GM18526 (cell line): Measurements from ENCODE around the gene RPL28.

ENCODE experiments used
- POLR2A ChIP-seq: IDR thresholded peaks from 3 replicates; pipeline ENCODE4 v1.6.1; 2011; ENCODE audit not compliant: insufficient read length; ENCODE audit errors: extremely low read depth

RPL28 gene

DNA sequence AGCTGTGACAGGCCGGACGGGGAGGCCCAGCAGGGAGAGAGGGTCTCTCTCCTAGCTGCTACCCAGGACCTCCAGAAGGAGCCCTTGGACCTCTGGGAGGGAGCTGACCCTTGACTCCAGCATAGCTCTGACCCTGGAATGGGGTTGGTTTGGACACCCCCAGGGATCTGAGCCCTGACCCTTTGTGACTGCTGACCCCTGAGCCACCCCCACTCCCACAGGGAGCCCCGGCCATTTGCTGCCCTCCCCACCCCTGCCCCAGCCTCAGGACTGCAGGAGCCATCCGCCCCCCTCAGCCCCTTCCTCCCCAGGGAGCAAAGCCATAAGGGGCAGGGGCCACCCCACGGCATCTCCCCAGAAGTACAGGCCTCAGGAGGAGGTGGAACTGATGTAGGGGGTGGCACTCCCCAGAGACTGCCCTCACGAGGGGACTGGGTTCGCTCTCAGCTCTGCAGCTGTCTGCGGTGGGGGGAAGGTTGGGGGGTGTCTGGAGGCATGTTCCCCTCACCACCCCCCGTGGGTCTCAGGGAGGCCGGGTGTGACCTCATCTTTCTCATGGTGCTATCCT, 38.2 kb upstream of the RPL28 start:
- no peak for TF ChIP-seq POLR2A

DNA sequence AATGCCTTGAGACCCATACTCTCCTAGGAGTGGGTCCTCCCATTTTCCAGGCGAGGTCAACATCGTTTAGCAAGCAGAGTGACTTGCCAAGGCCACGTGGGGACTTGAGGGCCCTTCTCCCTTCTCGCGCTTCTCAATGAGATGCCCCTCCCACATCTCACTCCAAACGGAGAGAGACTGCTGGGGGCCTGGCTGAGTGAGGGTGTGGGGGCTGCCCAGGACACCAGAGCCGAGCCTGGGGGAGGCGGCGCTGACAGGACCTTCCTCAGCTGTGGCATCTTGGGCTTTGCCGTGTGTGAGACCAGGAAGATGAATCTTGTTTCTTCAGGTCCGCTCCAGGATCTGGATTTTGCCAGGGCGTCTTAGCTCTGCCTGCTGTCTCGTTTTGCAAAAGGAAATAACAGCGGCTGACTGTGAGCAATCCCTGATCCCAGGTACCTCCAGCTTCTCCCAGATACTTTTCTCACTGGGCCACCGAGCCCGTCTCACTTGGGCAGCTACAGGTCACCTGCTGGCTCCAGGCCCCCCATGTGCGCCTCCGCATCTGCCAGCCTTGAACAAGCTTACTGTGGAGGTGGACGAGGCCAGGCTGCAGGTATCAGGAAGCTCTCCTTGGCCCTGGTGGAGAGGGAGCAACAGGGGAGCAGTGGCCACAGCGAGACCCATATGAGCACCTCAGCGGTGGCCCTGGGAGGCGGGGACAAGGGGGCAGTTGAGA, 37.3 kb upstream of the RPL28 start:
- no peak for TF ChIP-seq POLR2A

DNA sequence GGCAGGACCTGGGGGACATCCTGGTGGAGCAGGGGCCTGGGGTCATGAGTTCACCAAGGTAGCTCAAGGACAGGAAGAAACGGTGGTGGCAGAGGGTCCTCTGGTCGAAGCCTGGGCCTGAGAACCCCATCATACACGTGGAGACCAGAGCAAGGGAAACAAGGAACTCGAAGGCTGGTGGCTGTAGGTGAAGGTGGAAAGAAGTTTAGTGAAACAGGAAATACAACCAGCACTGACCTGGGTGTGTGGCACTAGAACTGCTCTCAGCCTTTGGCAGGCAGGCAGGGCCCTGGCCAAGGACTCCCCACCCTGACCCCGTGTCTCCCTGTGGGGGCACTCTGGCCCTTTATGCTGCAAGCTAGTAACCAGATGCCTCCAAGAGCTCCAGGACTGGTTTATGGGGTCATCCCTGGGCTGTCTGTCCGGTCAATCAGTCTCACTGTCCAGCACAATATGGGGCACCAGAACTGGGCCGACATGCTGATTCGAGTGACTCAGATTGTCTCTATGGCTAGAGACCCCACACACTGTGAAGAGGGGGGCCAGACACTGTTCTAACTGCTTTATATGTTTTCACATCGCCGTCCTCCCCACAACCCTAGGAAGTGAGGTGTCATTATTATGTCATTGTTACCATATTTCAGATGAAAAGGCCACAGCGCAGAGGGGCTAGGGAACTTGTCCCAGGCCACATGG, 35.0 kb upstream of the RPL28 start:
- no peak for TF ChIP-seq POLR2A

DNA sequence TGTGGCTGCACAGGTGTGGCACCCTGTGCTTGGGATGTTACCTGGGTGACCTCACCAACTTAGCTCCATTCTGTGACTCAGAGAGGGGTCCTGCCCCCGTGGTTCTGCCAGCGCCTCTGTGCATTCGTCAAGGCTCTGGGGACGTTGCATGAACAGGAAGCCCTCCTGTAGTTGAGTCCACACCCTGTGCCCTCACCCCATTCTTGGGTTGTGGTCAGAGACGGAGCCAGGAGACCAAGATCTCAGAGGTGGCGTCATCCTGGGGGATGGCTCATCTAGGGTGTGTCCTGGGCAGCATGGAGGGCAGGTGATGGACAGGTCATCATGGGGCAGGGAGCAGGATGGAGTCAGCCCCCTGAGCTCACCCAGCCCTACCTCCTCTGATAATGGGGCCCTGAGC, 33.7 kb upstream of the RPL28 start:
- TF ChIP-seq POLR2A = no peak

DNA sequence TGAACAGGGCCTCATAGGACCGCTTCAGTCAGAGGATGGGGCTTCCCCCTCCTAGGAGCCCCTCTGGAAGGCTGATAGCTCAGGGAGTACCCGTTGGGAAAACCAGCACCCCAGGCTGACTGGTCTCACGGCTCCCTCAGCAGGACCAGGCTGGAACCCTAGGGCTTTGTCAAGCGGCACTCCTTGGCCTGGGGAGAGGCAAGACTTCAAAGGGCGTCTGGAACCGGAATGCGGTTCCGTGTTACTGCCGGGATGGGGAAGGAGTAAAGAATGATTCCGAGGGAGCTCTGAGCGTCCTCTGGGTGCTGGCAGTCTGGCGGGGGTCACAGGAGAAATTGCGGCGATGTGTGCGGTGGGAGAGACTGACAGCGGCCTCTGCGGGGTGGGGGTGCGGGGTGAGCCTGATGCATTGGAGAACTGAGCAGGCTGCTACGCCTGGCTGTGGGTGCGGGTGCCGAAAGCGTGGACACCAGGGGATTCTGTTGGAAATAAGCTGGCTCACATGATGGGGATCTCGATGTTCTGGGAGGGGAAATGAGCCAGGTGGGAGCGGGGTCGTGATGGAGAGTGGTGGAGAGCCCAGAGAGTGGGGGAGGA, 33.1 kb upstream of the RPL28 start:
- no peak for TF ChIP-seq POLR2A

DNA sequence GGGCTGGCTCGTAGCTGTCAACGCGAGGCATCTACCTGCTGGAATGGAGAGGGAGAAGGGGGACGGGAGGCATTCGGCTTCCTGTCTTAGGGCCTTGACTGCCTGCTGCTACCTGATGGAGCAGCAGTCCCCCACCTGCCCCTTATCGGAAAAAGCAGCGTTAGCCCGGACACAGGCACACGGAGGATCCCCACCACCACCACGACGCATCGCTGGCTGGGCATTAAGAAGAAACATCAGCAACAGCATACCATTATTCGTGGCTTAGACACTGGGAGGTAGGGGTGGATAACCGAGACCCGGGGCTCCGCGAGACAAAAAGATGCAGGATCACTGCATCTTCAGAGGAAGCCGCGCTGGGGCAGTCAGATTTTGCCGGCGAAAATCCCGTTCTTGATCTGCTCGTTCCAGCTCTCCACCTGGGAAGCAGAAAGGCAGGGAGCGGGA, 32.4 kb upstream of the RPL28 start:
- no peak for TF ChIP-seq POLR2A

DNA sequence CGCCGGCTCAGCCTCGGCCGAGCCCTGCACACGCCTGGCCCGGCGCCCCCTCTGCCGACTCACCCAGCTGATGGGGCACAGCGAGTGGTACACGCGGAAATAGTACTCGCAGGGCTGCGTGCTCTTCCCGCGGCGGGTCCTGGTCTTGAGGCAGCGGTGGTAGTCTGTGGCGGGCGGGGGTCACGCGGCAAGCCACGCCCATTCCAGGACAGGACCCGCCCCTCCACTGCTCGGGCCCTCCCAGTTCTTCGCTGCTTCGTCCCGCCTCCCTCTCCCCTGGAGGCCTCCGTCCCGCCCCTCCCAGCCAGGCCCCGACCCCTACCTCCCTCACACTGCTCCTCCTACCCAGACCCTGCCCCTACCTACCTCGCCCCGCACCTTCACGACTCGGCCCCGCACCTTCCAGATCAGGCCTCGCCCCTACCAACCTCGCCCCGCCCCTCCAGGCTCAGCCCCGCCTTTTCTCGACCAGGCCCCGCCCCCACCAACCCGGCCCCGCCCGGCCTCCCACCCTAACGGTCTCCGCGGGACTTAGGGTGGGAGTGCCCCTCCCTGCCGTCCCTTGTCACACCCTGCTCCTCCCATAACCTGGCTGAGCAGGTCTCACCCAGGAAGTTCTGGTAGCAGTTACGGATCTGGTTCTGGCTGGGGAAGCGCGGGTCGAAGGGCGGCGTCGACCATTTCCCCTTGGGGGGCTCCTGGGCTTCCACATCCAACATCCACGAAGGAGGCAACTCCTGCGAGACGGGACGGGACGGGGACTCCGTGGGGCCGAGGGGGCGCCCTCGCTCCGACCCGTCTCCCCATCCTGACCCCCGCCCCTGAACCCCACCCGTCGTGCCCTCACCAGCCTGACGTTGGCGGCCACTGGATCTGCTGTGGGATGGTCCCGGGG, 31.7 kb upstream of the RPL28 start:
- TF ChIP-seq POLR2A = no peak

DNA sequence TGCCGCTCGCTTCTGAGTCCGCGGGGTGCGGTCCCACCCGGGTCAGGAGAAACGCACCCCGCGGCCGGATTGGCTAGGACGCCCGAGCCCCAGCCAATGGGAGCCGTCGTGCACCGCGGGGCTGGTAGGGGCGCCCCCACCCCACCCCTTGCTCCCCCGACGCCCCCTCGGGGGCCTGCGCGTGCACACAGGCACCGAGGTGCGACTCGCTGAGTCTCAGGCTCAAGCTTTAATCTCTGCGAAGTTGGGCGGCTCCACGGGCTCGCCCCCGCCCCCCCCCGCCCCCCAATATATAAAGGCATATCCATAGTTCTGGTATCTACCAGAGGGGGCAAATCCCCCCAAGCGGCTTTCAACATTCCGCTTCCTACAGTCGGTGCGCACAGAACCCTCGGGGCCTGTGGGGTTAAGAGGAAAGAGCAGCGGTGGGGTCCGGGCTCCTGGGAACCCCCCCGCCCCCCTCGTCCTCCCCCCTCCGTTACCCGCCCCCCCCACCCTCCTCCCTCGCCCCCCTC, 31.0 kb upstream of the RPL28 start, which contains the start of gene COX6B2:
Gene COX6B2 (minus strand): TSS at position 22 of the 515 bp plus-strand sequence. CDS start 198 bp downstream, outside the sequence.
- no peak for TF ChIP-seq POLR2A

DNA sequence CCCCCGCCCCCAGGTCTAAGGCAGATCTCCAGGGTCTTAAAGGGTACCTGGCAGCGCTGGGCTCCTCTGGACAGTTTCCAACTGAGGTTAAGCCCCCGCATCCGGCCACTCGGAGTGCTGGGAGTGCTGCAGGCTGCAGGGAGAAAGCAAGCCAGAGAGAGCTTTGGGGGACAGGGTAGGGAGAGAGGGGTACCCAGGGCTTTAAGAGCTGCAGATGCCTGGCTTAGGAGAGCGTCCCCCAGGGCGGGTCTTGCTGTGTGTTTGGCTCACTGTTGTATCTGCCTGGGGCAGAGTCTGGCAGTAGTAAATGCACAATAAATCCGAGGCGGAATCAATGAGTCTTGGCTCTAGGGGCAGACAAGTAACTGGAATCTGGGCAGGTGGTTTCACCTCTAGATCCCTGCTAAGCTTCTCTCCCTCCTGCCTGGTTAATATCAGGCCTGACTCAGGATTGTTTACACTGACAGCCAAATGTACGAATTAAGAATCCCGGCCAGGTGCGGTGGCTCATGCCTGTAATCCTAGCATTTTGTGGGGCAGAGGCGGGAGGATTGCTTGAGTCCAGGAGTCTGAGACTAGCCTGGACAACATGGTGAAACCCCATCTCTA, 30.4 kb upstream of the RPL28 start:
- no peak for TF ChIP-seq POLR2A

DNA sequence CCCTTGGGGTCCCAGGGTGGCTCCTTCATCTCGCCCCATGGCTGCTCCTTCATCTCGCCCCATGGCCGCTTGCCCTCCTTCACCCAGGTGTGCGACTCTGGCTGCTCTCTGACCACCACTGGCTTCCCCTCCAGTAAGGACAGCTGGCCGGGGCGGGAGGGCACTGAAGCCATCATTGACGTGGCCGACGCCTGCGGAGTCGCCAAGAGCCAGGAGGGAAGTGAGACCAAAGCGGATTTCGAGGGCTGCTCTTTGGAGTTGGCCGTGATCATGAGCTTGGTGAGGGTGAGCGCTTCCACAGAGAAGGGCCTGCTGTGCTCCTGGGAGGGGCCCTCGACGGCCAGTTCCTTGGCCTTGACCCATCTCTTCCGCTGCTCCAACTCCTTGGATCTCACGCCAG, 27.2 kb upstream of the RPL28 start:
- TF ChIP-seq POLR2A = no peak

DNA sequence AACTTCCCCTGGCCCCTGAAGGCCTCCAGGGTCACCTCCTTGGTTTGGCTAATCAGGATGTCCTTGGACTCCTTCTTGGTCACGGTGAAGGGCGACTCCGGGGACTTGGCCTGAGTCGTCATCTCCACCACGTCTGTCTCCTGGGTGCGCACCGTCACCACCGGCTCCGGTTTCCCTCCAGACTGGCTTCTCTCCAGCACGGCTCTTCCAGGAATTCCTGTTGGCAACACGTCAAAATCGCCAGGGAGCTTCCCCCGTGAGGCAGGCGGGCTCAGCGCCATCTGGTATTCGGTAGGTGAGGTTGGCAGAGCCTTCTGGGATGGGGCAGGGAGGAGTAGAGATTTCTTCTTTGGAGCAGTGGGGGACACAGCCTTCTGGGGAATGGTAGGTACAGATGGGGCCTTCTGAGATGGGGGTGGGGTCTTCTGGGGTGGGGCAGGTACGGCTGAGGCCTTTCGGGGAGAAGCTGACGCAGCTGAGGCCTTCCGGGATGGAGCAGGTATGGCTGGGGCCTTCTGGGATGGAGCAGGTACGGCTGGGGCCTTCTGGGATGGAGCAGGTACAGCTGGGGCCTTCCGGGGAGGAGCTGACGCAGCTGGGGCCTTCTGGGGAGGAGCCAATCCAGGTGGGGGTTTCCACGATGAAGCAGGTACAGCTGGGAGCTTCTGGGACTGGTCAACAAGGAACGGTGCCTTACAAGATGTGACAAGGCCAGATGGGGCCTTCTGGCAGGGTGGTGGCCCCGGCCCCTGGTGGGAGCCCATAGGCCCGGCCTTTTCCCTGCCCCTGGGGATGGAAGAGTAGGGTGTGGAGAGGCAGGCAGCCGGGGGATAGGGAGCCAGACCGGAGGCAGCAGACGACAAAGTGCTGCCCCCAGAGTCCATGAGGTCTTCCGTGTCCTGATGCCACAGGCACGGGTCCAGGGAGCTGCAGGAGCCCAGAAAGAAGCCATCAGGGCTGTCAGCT, 26.5 kb upstream of the RPL28 start:
- TF ChIP-seq POLR2A = no peak

DNA sequence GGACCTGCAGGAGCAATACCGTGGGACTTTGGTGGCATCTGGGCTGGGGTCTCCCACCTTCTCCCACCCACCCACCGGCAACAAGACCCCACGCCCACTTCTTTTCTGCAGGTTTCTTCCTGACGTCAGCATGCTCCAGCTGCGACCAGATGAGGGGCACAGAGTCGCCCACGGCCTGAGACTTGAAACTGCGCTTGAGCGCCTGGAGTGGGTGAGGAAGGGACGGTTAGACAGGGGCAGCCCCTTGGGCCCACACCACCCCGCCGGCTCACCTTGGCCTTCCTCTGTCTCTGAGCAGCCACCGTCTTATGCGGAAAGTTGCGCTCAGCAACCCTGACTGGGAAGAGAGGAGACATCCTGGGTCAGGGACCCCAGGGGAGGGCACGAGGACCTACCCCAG, 24.8 kb upstream of the RPL28 start:
- no peak for TF ChIP-seq POLR2A

DNA sequence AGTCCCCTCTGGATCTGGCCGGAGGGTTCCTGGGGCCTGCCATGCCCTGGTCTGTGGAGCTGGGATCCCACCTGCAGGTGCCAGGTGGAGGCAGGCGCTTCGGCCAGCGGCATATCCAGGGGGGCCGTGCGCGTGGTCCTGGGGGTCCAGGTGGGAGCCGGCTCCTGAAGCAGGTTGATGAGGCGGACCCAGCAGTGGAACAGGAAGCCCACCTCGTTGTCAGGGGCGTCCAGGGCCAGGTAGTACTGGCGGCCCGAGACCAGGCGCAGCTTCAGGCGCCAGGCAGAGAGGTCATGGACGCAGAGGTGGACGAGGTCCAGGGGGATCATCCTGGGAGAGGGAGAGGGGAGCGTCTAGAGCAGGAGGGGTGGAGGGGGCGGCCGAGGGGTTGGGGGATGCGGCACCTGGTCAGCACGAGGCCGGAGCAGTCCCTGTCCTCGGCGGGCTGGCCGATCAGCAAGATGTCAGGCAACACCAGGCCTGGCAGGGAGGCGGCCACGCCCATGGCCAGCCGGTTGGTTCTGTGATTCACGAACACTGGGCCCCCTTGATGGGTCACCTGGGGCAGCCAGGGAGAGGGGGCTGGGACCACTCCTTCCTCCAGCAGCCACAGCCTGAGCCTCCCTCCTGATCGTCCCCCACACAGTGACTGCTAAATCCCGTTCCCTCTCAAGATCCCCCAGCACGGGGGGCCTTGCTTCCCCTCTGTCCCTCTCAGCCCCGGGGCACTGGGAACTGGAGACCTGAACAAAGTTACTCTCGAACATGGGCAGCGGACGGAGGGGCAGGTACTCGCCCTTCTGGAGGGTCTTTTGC, 23.4 kb upstream of the RPL28 start:
- no peak for TF ChIP-seq POLR2A
